GM13976 (cell line): Measurements from ENCODE around the gene ADAMTSL5.

Source experiments
- DNase-seq: peaks from one replicate; pipeline ENCODE4 v3.0.0; 2012; ENCODE audit warnings: low spot score
- in situ Hi-C: fragments of 300-500 bp; cut with MboI; formaldehyde crosslinking; loops from one replicate; pipeline ENCODE4 v1.12.0; 2022; ENCODE audit warnings: low sequenced_read_pairs, mixed read lengths, inconsistent platforms; ENCODE audit not compliant: unreplicated experiment
- TF ChIP-seq, protein P1 (sequence below): IDR thresholded peaks from 2 replicates; pipeline ENCODE4 v1.5.1; 2012; ENCODE audit warnings: borderline replicate concordance, mild to moderate bottlenecking; ENCODE audit not compliant: insufficient read depth; ENCODE audit errors: extremely low read depth, missing control alignments, control extremely low read depth

Gene ADAMTSL5

DNA sequence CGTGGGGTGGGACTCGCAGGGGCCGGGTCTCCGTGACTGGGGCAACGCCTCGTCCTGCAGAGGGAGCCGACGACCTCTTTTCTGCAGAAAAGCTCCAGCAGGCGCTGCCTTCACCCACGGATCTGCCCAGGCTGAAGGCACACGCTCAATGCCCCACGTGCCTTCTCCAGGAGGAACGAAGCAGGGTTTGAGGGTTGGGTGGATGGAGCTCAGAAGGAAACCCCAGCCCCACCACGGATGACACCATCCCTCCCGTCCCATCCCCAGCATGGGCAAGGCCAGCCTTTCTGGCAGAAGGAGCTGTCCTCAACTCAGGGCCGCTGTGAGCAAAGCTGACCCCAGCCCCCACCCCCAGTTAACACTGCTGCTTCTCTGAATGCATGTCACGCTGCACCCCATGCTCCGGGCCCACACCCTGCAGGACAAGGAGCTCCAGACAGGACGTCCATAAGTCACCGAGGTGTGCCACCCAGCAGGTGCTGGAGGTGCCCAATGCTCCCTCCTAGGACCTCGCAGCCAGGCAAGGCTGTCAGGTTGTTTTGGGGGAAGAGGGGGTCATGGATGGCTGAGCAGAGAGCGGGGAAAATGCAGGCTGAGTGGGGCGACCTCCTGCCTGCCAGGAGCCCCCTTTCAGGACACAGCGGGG is 41.2 kb downstream of the ADAMTSL5 start:
- TF ChIP-seq, protein P1, sequence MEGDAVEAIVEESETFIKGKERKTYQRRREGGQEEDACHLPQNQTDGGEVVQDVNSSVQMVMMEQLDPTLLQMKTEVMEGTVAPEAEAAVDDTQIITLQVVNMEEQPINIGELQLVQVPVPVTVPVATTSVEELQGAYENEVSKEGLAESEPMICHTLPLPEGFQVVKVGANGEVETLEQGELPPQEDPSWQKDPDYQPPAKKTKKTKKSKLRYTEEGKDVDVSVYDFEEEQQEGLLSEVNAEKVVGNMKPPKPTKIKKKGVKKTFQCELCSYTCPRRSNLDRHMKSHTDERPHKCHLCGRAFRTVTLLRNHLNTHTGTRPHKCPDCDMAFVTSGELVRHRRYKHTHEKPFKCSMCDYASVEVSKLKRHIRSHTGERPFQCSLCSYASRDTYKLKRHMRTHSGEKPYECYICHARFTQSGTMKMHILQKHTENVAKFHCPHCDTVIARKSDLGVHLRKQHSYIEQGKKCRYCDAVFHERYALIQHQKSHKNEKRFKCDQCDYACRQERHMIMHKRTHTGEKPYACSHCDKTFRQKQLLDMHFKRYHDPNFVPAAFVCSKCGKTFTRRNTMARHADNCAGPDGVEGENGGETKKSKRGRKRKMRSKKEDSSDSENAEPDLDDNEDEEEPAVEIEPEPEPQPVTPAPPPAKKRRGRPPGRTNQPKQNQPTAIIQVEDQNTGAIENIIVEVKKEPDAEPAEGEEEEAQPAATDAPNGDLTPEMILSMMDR: no peak
- in situ Hi-C loops: no loop called here
- no peak for DNase-seq

DNA sequence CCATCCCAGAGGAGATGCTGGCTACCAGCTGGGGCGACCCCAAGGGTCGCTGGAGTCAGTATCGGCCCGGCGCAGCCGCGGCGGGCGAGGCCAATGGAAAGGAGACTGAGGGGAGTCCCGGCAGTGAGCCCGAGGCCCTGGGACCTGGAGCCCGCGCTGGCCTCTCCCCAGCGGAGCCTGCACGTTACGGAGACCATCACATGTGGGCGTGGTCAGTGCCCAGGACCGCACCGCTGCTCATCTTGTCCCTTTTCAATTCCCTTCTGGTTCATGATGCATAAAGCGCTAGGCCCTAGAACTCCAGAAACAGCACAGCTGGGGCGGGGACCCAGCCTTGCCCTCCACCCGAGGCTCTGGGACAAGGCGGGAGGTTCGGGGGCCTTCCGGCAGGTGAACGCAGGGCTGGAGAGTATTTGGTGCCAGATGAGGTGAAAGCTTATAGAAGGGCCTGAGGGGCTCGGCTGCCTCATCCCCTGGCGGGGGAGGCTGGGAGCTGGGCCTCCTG is 41.8 kb downstream of the ADAMTSL5 start:
- DNase-seq: no peak
- TF ChIP-seq, protein P1: no peak
- in situ Hi-C loops: no loop called here

DNA sequence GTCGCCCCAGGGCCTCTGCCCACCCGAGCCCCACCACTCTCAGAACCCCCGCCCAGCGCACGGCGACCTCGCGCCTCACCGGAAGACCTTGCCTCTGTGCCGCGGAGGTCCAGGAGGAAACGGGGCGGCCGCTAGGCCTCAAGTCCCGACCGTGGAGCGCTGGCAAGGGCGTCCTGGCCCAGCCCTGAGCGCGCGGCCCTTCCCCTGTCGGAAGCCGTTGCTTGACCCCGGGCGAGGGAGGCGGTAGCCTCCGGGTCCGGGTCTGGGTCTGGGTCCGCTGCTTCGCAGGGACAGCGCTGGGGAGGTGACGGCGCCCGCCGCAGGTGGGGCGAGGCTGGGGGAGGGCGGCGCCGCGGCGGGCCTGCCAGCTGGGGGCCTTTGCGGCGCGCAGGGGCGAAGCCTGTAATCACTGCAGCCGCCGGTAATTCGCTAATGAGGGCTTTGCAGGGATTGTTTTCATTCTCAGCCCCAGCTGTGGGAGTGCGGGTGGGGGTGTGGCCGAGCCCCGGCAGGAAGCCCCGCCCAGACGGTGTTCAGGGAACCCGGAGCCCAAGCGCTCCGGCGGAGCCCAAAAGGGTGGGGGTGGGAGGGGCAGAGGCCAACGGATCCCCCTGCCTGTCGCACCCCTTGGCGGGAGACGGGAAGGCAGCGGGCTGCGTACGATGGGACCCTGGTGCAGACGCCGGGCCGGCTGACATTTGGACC is 42.4 kb downstream of the ADAMTSL5 start:
- DNase-seq: peak; percentile 83
- TF ChIP-seq, protein P1: no peak

DNA sequence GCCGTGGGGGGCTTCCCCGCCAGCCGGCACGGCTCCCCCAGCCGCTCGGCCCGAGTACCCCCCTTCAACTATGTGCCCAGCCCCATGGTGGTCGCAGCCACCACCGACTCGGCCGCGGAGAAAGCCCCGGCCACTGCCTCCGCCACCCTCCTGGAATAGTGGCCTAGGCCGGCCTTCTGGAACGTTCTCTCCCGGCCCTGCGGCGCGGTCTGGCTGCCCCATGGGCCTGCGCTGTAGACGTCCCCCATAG is 42.8 kb downstream of the ADAMTSL5 start:
- TF ChIP-seq, protein P1: no peak
- in situ Hi-C loops: no loop called here
- DNase-seq: no peak

More for the DNA sequence above, 42.4 kb downstream of the ADAMTSL5 start:
- in situ Hi-C loops: no loop called here

DNA sequence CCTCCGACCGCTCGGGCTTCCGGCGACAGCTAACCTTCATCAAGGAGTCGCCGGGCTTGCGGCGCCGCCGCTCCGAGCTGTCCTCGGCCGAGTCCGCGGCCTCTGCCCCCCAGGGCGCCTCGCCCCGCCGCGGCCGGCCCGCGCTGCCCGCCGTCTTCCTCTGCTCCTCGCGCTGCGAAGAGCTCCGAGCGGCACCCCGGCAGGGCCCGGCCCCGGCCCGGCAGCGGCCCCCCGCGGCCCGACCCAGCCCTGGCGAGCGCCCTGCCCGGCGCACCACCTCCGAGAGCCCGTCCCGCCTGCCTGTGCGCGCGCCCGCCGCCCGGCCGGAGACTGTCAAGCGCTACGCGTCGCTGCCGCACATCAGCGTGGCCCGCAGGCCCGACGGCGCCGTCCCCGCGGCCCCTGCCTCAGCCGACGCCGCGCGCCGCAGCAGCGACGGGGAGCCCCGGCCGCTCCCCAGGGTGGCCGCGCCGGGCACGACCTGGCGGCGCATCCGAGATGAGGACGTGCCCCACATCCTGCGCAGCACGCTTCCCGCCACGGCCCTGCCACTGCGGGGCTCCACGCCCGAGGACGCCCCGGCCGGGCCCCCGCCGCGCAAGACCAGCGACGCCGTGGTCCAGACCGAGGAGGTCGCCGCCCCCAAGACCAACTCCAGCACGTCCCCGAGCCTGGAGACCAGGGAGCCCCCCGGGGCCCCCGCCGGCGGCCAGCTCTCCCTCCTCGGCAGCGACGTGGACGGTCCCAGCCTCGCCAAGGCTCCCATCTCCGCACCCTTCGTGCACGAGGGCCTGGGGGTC is 43.4 kb downstream of the ADAMTSL5 start:
- in situ Hi-C loops: no loop called here
- TF ChIP-seq, protein P1: no peak
- no peak for DNase-seq

DNA sequence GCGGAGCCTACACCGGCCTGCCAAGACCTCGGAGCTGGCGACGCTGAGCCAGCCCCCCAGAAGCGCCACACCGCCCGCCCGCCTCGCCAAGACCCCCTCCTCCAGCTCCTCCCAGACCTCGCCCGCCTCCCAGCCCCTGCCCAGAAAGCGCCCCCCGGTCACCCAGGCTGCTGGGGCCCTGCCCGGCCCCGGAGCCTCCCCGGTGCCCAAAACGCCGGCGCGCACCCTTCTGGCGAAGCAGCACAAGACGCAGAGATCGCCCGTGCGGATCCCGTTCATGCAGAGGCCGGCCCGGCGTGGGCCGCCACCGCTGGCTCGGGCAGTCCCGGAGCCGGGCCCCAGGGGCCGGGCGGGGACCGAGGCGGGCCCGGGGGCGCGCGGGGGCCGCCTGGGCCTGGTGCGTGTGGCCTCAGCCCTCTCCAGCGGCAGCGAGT is 44.0 kb downstream of the ADAMTSL5 start:
- DNase-seq: no peak
- TF ChIP-seq, protein P1: no peak
- in situ Hi-C loops: no loop called here
